Measurements from ENCODE around the gene CAMTA1. TPM values are rescaled to one million over a fixed set of nuclear protein-coding genes. Genes with fewer than 3 reads are reported as not detected.
A peak's percentile ranks its signal among the peaks of the same experiment; 100 is the strongest.

CAMTA1 gene
- total RNA-seq, 1 donor from 2014 or later = 81.6 TPM

DNA sequence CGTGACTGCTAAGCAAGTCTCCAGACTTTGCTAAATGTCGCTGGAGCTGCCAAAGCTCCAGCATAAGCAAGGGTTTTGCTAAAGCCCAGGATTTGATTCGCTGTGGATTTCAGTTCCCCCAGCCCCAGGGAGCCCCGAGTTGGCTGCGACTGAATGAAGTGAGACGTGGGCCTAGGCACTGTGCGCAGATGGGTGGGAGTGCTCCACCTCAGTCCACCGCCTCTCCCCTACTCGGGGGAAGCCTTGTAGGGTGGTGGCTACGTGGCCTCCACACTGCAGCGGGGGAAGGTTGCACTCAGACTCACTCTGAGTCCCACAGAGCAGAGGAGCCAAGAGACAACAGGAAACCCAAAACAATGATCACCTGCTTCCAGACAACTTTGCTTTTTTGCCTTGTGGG is 588.0 kb downstream of the CAMTA1 start:
- Mint-ChIP-seq H3K36me3 (ENCODE audit: unreplicated experiment) (no peaks in the 10 kb centered on the region), H3K4me1 (ENCODE audit: unreplicated experiment) (no peaks in the 10 kb centered on the region), H3K27me3 (ENCODE audit: unreplicated experiment) (no peaks in the 10 kb centered on the region), H3K9me3 (ENCODE audit: unreplicated experiment) (no peaks in the 10 kb centered on the region), H3K27ac (ENCODE audit: unreplicated experiment) (no peak overlapping the region), H3K4me3 (ENCODE audit: unreplicated experiment) (no peak overlapping the region)
- no peak for DNase-seq (ENCODE audit: extremely low spot score, unreplicated experiment)
- TF ChIP-seq CTCF (IDR thresholded peaks at IDR 0.05) = no peak

DNA sequence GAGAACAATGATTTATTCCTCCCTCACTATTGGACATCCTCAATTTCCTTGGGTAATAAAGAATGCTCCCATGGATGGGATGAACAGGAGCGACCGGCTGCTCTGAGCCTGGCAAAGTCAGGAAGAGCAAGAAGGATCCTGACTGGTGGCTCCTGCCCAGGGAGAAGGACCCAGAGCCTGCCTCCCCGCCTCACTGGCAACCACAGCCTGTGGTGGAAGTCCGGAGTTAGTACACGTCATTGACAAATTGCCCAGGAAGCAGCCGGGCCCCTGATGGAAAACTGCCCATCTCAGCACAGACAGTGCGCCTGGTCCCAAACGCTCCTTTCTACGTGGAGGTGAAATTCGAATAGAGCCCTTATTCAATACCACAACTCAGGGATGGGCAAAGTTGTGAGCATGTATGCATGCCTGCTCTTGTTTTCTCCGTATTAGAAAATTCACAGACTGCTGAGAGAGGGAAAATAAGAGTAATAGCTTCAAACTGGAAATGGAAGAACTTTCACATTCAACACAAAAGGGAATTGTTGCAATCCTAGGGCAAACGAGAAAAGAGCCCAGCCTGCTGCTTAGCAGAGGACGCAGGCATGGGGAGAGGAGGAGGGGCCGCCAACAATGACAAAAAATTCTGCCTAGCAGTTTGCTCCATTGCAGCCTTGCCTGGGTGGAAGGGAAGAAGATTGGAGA is 588.8 kb downstream of the CAMTA1 start:
- DNase-seq (ENCODE audit: extremely low spot score, unreplicated experiment) = peak; percentile 72
- H3K4me3 Mint-ChIP-seq (ENCODE audit: unreplicated experiment) = no peak overlapping the region
- H3K9me3 Mint-ChIP-seq (ENCODE audit: unreplicated experiment) = no peaks in the 10 kb centered on the region
- H3K4me1 Mint-ChIP-seq (ENCODE audit: unreplicated experiment) = peaks cover 3% of the 10 kb centered on the region
- H3K27me3 Mint-ChIP-seq (ENCODE audit: unreplicated experiment) = no peaks in the 10 kb centered on the region
- no peak for TF ChIP-seq CTCF (IDR thresholded peaks at IDR 0.05)
- no peak overlapping the region for H3K27ac Mint-ChIP-seq (ENCODE audit: unreplicated experiment)
- H3K36me3 Mint-ChIP-seq (ENCODE audit: unreplicated experiment) = no peaks in the 10 kb centered on the region

DNA sequence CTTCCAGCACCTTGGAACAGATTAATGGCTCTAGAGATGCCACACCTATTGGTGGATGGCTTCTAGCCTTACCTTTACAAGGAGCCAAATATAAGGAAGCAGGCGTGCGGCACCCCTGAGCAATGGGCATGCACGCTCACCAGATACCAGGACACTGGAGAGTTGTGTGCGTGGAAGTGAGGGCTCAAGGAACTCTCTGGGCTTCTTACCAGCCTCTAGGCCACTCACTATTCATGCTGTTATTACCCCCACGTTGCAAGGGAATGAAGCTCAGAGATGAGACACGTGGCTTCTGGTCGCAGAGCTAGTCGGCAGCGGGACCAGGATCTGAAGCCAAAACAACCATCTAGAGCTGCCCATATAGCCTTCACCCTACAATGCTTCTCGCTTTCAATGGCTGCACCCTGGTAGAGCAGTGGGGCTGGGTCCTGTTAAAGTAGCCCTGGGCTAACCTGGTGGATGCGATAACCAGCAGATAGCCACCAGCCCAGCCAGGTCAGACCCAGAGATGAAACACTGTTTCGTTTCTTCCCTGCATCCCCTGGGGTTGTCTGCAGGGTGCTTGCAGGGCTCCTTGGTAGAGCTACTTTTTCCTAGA is 589.4 kb downstream of the CAMTA1 start:
- Mint-ChIP-seq H3K27me3 (ENCODE audit: unreplicated experiment) (no peaks in the 10 kb centered on the region), H3K4me1 (ENCODE audit: unreplicated experiment) (peaks cover 9% of the 10 kb centered on the region), H3K9me3 (ENCODE audit: unreplicated experiment) (no peaks in the 10 kb centered on the region), H3K4me3 (ENCODE audit: unreplicated experiment) (no peak overlapping the region), H3K27ac (ENCODE audit: unreplicated experiment) (no peak overlapping the region), H3K36me3 (ENCODE audit: unreplicated experiment) (no peaks in the 10 kb centered on the region)
- DNase-seq (ENCODE audit: extremely low spot score, unreplicated experiment) = peak; percentile 53
- no peak for TF ChIP-seq CTCF (IDR thresholded peaks at IDR 0.05)

DNA sequence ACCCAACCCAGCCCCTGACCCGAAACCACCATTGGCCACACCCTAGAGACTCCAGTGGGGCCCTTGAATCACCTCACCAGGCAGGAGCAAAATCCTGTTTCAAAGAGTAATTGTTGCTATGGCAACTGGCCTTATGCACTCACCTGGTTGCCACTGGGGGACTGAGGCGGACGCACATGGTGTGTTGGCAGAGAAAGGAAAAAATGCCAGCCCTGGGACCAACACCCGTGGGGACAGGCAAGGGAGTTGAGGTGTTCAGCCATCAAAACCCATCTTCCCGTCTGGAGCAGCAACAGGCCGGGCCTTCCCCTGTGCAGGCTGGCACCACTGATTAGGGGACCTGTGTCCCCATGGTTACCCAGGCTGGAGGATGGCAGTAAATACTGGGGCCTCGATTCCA is 590.1 kb downstream of the CAMTA1 start:
- DNase-seq (ENCODE audit: extremely low spot score, unreplicated experiment) = peak; percentile 67
- H3K27me3 Mint-ChIP-seq (ENCODE audit: unreplicated experiment) = no peaks in the 10 kb centered on the region
- H3K4me1 Mint-ChIP-seq (ENCODE audit: unreplicated experiment) = peaks cover 11% of the 10 kb centered on the region

More for the DNA sequence above, 590.1 kb downstream of the CAMTA1 start:
- Mint-ChIP-seq H3K36me3 (ENCODE audit: unreplicated experiment) (no peaks in the 10 kb centered on the region), H3K4me3 (ENCODE audit: unreplicated experiment) (no peak overlapping the region), H3K27ac (ENCODE audit: unreplicated experiment) (no peak overlapping the region), H3K9me3 (ENCODE audit: unreplicated experiment) (no peaks in the 10 kb centered on the region)
- TF ChIP-seq CTCF (IDR thresholded peaks at IDR 0.05) = no peak
